HCT116 (cell line): Measurements from ENCODE around the gene ASB7. TPM values are rescaled to one million over a fixed set of nuclear protein-coding genes. Genes with fewer than 3 reads are reported as not detected.

Source experiments
- ATAC-seq: fragments of 200-7000 bp; cut with Tn5 transposase; 2 replicates; pipeline ENCODE4 v1.9.1; 2020; ENCODE audit warnings: mild to moderate bottlenecking, moderate library complexity
- BruUV-seq: library from RNA; stranded (reverse); fragments of 400-500 nt; replicated peaks from 2 replicates; lab custom pipeline; 2021; lab: Mats Ljungman, UMichigan
- CTCF ChIA-PET: fragments of 300-600 bp; sonication (Branson Sonifier 250); formaldehyde crosslinking; loops from one replicate; lab custom pipeline; 2021; ENCODE audit warnings: antibody characterized with exemption; lab: Charles Lee
- POLR2A ChIA-PET: fragments of 300-600, 350-600 bp; sonication (Branson Sonifier 250); formaldehyde crosslinking; loops from one replicate; lab custom pipeline; 2021; ENCODE audit warnings: antibody characterized with exemption; lab: Charles Lee
- RAD21 ChIA-PET, 2 experiments: fragments of 300-600 bp; sonication (Branson Sonifier 250); formaldehyde crosslinking; loops; one replicate each; lab custom pipeline; 2023; ENCODE audit warnings: low total read pairs in 2 of 2; ENCODE audit not compliant: uncharacterized antibody in 2 of 2, unreplicated experiment in 2 of 2, low non-redundant PET in 1 of 2; lab: Charles Lee
- DNase-seq: peaks from one replicate; pipeline ENCODE4 v3.0.0-alpha.2; 2010; ENCODE audit warnings: low read depth, low spot score
- H2AFZ ChIP-seq: fragments of 200-600 bp; shearing (Covaris generic), sonication (generic); 2 replicates; pipeline ENCODE4 v1.6.1; 2017; ENCODE audit warnings: low read depth, mixed run types, mixed read lengths, antibody characterized with exemption, low read length; ENCODE audit not compliant: poor library complexity, severe bottlenecking
- H3K27ac ChIP-seq: 2 replicates; pipeline ENCODE4 v1.5.1; 2012; ENCODE audit warnings: low read depth, low read length
- H3K27me3 ChIP-seq: fragments of 200-600 bp; sonication (generic); 2 replicates; pipeline ENCODE4 v1.6.1; 2016; ENCODE audit warnings: mixed run types, low read length, mixed read lengths; ENCODE audit not compliant: insufficient read depth
- H3K36me3 ChIP-seq, 2 experiments: fragments of 200-500 bp in 1 of 2; fragments of 200-600 bp in 1 of 2; sonication (Bioruptor generic) in 1 of 2; sonication (generic) in 1 of 2; 2 replicates each; pipeline versions ENCODE4 v1.5.1 to v1.6.1; 2014 to 2016; ENCODE audit warnings: low read length in 2 of 2, inconsistent platforms in 1 of 2, mixed read lengths in 1 of 2, mixed run types in 1 of 2; ENCODE audit not compliant: insufficient read depth in 2 of 2, control insufficient read depth in 1 of 2
- H3K4me1 ChIP-seq, 2 experiments: fragments of 200-600 bp in 1 of 2; sonication (generic) in 1 of 2; 2 replicates each; pipeline versions ENCODE4 v1.5.1 to v1.6.1; 2012 to 2017; ENCODE audit warnings: low read length in 2 of 2, inconsistent platforms in 1 of 2, mild to moderate bottlenecking in 1 of 2, mixed read lengths in 1 of 2, mixed run types in 1 of 2, moderate library complexity in 1 of 2; ENCODE audit not compliant: insufficient read depth in 2 of 2, control insufficient read depth in 1 of 2
- H3K4me2 ChIP-seq: fragments of 200-600 bp; sonication (generic); 2 replicates; pipeline ENCODE4 v1.6.1; 2017; ENCODE audit warnings: mixed run types, low read length, mixed read lengths
- H3K4me3 ChIP-seq, 2 experiments: fragments of 200-600 bp in 1 of 2; sonication (generic) in 1 of 2; replicated peaks in 1 of 2; 2 replicates each; pipeline ENCODE4 v1.5.1; 2011 to 2016; ENCODE audit warnings: low read length in 2 of 2, control low read depth in 1 of 2, low read depth in 1 of 2, mild to moderate bottlenecking in 1 of 2, mixed read lengths in 1 of 2, mixed run types in 1 of 2
- H3K79me2 ChIP-seq: fragments of 200-600 bp; sonication (generic); 2 replicates; pipeline ENCODE4 v1.6.1; 2017; ENCODE audit warnings: mild to moderate bottlenecking, mixed run types, low read length, moderate library complexity, mixed read lengths; ENCODE audit not compliant: insufficient read depth
- H3K9ac ChIP-seq: fragments of 200-600 bp; sonication (generic); 2 replicates; pipeline ENCODE4 v1.6.1; 2016; ENCODE audit warnings: low read length, mixed read lengths
- H3K9me2 ChIP-seq: fragments of 200-600 bp; sonication (generic), shearing (Covaris generic); 2 replicates; pipeline ENCODE4 v1.6.1; 2017; ENCODE audit warnings: mixed run types, mild to moderate bottlenecking, moderate library complexity; ENCODE audit not compliant: insufficient read depth
- H3K9me3 ChIP-seq, 2 experiments: fragments of 200-500 bp in 1 of 2; fragments of 200-600 bp in 1 of 2; sonication (Bioruptor generic) in 1 of 2; sonication (generic) in 1 of 2; 2 replicates each; pipeline ENCODE4 v1.6.1; 2014 to 2017; ENCODE audit warnings: low read length in 2 of 2, mixed read lengths in 2 of 2, inconsistent platforms in 1 of 2, low read depth in 1 of 2, mild to moderate bottlenecking in 1 of 2, mixed run types in 1 of 2, moderate library complexity in 1 of 2; ENCODE audit not compliant: control insufficient read depth in 1 of 2, insufficient read depth in 1 of 2
- H4K20me1 ChIP-seq: fragments of 200-600 bp; sonication (generic), shearing (Covaris generic); 2 replicates; pipeline ENCODE4 v1.6.1; 2017; ENCODE audit warnings: mixed run types, mild to moderate bottlenecking, moderate library complexity; ENCODE audit not compliant: insufficient read depth
- CBX3 ChIP-seq: IDR thresholded peaks from 2 replicates; pipeline ENCODE4 v1.6.1; 2012; ENCODE audit warnings: low read depth
- CTCF ChIP-seq, 3 experiments: fragments of 200-600 bp in 1 of 3; sonication (generic) in 1 of 3; IDR thresholded peaks in 2 of 3; conservative IDR thresholded peaks in 1 of 3; 2 replicates each; pipeline ENCODE4 v1.5.1; 2012 to 2017; ENCODE audit warnings: low read depth in 2 of 3, low read length in 2 of 3, antibody characterized with exemption in 1 of 3, borderline replicate concordance in 1 of 3, control low read depth in 1 of 3, mild to moderate bottlenecking in 1 of 3, mixed read lengths in 1 of 3, mixed run types in 1 of 3, moderate library complexity in 1 of 3; ENCODE audit not compliant: insufficient read depth in 1 of 3
- EZH2phosphoT487 ChIP-seq: fragments of 200-600 bp; IDR thresholded peaks from 2 replicates; pipeline ENCODE4 v1.6.1; 2018; ENCODE audit warnings: antibody characterized with exemption, borderline replicate concordance
- FOSL1 ChIP-seq: IDR thresholded peaks from 2 replicates; pipeline ENCODE4 v1.6.1; 2012; ENCODE audit warnings: low read depth
- POLR2A ChIP-seq: IDR thresholded peaks from 2 replicates; pipeline ENCODE4 v1.7.0; 2011; ENCODE audit warnings: borderline replicate concordance; ENCODE audit not compliant: insufficient read depth, insufficient read length; ENCODE audit errors: extremely low read depth
- POLR2AphosphoS5 ChIP-seq: IDR thresholded peaks from 2 replicates; pipeline ENCODE4 v1.6.1; 2011; ENCODE audit warnings: mild to moderate bottlenecking, low read depth, low read length, moderate library complexity
- RAD21 ChIP-seq: IDR thresholded peaks from 2 replicates; pipeline ENCODE4 v1.6.1; 2012; ENCODE audit warnings: low read depth, mild to moderate bottlenecking
- YY1 ChIP-seq: IDR thresholded peaks from 2 replicates; pipeline ENCODE4 v1.6.1; 2011; ENCODE audit warnings: low read length, low read depth, moderate library complexity, mild to moderate bottlenecking; ENCODE audit not compliant: insufficient replicate concordance; ENCODE audit errors: extremely low read depth
- ZBTB33 ChIP-seq: IDR thresholded peaks from 2 replicates; pipeline ENCODE4 v1.6.1; 2011; ENCODE audit warnings: mild to moderate bottlenecking, low read length, moderate library complexity; ENCODE audit not compliant: insufficient replicate concordance; ENCODE audit errors: extremely low read depth
- ZNF274 ChIP-seq: fragments of 200-500 bp; sonication (Bioruptor generic); IDR thresholded peaks from 2 replicates; pipeline ENCODE4 v1.6.1; 2014; ENCODE audit warnings: mild to moderate bottlenecking, low read depth, low read length, inconsistent platforms
- intact Hi-C: fragments of 100-400 bp; cut with micrococcal nuclease; formaldehyde crosslinking; loops from 2 replicates; pipeline ENCODE4 v1.10.0; 2022
- total RNA-seq: library from RNA; stranded (reverse); gene quantifications from one replicate; pipeline ENCODE4 v1.2.1, GENCODE V29; 2021; ENCODE audit not compliant: unreplicated experiment

The ASB7 gene
- total RNA-seq, 1 experiment from 2014 or later, result 16.6 TPM

DNA sequence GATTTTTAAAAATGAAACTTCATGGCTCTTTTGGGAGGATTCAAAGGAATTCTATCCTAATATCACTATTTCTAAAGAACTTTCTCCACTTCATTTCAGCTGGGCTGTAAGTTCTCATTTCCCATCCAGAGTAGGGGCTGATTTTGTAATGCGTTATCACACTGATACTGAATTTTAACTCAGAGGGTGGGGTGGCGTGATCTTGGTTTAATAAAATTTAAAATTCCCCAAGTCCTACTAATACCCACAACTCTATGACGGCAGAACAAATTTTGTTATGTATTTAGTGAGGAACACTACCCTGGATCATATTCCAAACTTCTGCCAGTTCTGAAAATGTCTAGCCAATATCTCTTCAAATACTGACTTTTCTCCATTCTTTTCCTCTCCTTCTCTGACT is 92.7 kb downstream of the ASB7 start (continued):
- TF ChIP-seq CTCF (IDR thresholded peaks at IDR 0.05 in 2 of 3, conservative IDR thresholded peaks at IDR 0.05 in 1 of 3; ENCODE audit: borderline replicate concordance in 1 of 3, insufficient read depth in 1 of 3, low read depth in 2 of 3, low read length in 2 of 3) (no peak), EZH2phosphoT487 (no peak)

DNA sequence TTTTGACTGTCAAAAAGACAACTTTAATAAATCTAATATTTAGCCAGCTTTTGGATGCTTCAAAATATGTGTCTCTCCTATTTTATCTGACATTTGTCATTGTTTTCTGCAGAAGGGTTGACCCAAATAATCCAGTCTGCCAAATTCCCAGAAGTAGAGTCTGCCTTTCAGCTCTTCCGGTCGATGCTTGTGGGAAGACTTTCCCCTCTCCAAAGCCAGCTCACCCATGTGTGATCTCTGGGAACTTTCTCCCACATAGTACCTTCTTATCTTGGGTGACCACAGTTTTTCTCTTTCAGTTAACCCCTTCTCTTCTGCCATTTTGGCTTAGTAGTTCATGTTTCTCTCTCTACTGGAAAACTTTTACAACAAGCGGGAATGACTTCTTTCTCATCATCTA is 94.1 kb downstream of the ASB7 start:
- H3K4me2 ChIP-seq, result no peak overlapping the region
- H3K27me3 ChIP-seq, result no peaks in the 10 kb centered on the region
- no peaks in the 10 kb centered on the region for H4K20me1 ChIP-seq
- DNase-seq (no peak), ATAC-seq (no peak)
- no peaks in the 10 kb centered on the region for H3K9me3 ChIP-seq
- H3K4me3 ChIP-seq, result no peak overlapping the region
- CTCF ChIA-PET, result no interaction called here
- H3K9ac ChIP-seq, result no peak overlapping the region
- TF ChIP-seq POLR2AphosphoS5 (no peak), YY1 (no peak), CBX3 (no peak), EZH2phosphoT487 (no peak), RAD21 (no peak), ZNF274 (no peak), POLR2A (no peak), ZBTB33 (no peak), FOSL1 (no peak)
- H3K36me3 ChIP-seq, result no peaks in the 10 kb centered on the region
- intact Hi-C loops, result no loop called here
- no TSS peak for BruUV-seq
- H2AFZ ChIP-seq, result no peak overlapping the region
- H3K79me2 ChIP-seq, result no peaks in the 10 kb centered on the region
- H3K9me2 ChIP-seq, result no peaks in the 10 kb centered on the region
- no peaks in the 10 kb centered on the region for H3K4me1 ChIP-seq
- no peak overlapping the region for H3K27ac ChIP-seq
- POLR2A ChIA-PET, result no interaction called here
- RAD21 ChIA-PET, result no interaction called here

Other genes starting within 250 kb of the ASB7 start
- gene CERS3, start 73.6 kb upstream of the ASB7 start, total RNA-seq, result not detected
- gene LINS1, start 405 bp upstream of the ASB7 start, total RNA-seq, result 14.7 TPM